Thyroid gland (tissue), 4 donors: Measurements from ENCODE around the gene TK2.

Experiments used
- POLR2A ChIP-seq, 2 donors: fragments of 450-650 bp; IDR thresholded peaks; one replicate each; pipeline ENCODE4 v1.6.1; 2017; ENCODE audit warnings: antibody characterized with exemption in 2 of 2, mild to moderate bottlenecking in 2 of 2, moderate library complexity in 1 of 2
- TF ChIP-seq, protein P1 (sequence below), 6 experiments: fragments of 200-600 bp in 3 of 6; fragments of 450-650 bp in 3 of 6; sonication (generic) in 3 of 6; IDR thresholded peaks; one replicate each; pipeline ENCODE4 v1.5.1; 2016 to 2019; ENCODE audit warnings: antibody characterized with exemption in 6 of 6, mild to moderate bottlenecking in 2 of 6, inconsistent platforms in 1 of 6, moderate library complexity in 1 of 6

DNA sequence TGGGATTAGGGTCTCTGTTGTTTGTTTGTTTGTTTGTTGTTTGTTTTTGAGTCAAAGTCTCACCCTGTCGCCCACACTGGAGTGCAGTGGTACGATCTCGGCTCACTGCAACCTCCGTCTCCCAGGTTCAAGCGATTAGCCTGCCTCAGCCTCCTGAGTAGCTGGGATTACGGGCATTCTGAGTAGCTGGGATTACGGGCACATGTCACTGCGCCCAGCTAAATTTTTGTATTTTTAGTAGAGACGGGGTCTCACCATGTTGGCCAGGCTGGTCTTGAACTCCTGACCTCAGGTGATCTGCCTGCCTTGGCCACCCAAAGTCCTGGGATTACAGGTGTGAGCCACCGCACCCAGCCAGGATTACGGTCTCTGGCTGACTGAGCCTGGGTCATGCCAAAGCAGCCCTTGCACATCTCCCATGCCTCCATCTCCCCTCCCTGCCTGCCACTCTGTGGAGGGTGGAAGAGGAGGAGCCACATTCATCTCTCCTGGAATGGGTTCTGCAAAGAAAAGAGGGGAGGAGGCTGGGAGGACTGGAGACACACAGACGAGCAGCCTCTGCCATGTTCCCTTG lies 63.6 kb downstream of the TK2 start:
- TF ChIP-seq, protein P1, sequence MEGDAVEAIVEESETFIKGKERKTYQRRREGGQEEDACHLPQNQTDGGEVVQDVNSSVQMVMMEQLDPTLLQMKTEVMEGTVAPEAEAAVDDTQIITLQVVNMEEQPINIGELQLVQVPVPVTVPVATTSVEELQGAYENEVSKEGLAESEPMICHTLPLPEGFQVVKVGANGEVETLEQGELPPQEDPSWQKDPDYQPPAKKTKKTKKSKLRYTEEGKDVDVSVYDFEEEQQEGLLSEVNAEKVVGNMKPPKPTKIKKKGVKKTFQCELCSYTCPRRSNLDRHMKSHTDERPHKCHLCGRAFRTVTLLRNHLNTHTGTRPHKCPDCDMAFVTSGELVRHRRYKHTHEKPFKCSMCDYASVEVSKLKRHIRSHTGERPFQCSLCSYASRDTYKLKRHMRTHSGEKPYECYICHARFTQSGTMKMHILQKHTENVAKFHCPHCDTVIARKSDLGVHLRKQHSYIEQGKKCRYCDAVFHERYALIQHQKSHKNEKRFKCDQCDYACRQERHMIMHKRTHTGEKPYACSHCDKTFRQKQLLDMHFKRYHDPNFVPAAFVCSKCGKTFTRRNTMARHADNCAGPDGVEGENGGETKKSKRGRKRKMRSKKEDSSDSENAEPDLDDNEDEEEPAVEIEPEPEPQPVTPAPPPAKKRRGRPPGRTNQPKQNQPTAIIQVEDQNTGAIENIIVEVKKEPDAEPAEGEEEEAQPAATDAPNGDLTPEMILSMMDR (IDR thresholded peaks at IDR 0.05): no peak
- no peak for TF ChIP-seq POLR2A (IDR thresholded peaks at IDR 0.05)
